Heart right ventricle (tissue), 16 donors: Measurements from ENCODE around the gene MBD5. TPM values are rescaled to one million over a fixed set of nuclear protein-coding genes. Genes with fewer than 3 reads are reported as not detected.

ENCODE experiments used
- ATAC-seq, 8 donors: fragments of 200-7000 bp; cut with Tn5 transposase; one replicate each; pipeline ENCODE4 v1.9.1; 2020; ENCODE audit warnings: mild to moderate bottlenecking in 8 of 8, moderate library complexity in 8 of 8, moderate number of reproducible peaks in 1 of 8
- DNase-seq, 2 donors: peaks; one replicate each; pipeline ENCODE4 v3.0.0-alpha.2; 2020
- H3K27ac ChIP-seq, 10 donors: fragments of 200-600 bp; sonication (generic) in 2 of 10; one replicate each; pipeline versions ENCODE4 v1.5.0 to v1.8.0; 2020 to 2022; ENCODE audit warnings: mild to moderate bottlenecking in 3 of 10
- H3K27me3 ChIP-seq, 7 donors: fragments of 200-600 bp; one replicate each; pipeline ENCODE4 v1.8.0; 2021 to 2022; ENCODE audit warnings: mild to moderate bottlenecking in 2 of 7
- H3K36me3 ChIP-seq, 9 donors: fragments of 200-600 bp; sonication (generic) in 1 of 9; one replicate each; pipeline versions ENCODE4 v1.5.0 to v1.8.0; 2020 to 2022; ENCODE audit warnings: mild to moderate bottlenecking in 2 of 9
- H3K4me1 ChIP-seq, 9 donors: fragments of 200-600 bp; sonication (generic) in 1 of 9; one replicate each; pipeline versions ENCODE4 v1.5.0 to v1.8.0; 2020 to 2022; ENCODE audit warnings: mild to moderate bottlenecking in 4 of 9
- H3K4me3 ChIP-seq, 10 donors: fragments of 200-600 bp; sonication (generic) in 2 of 10; one replicate each; pipeline versions ENCODE4 v1.5.0 to v1.8.0; 2020 to 2022; ENCODE audit warnings: mild to moderate bottlenecking in 7 of 10, moderate library complexity in 2 of 10
- H3K9me3 ChIP-seq, 11 donors: fragments of 200-600 bp in 10 of 11; sonication (generic) in 2 of 11; one replicate each; pipeline versions ENCODE4 v1.5.0 to v1.8.0; 2013 to 2022; ENCODE audit warnings: mild to moderate bottlenecking in 2 of 11, control low read depth in 1 of 11, moderate library complexity in 1 of 11
- CTCF ChIP-seq, 9 donors: fragments of 200-600 bp; sonication (generic) in 2 of 9; IDR thresholded peaks; one replicate each; pipeline versions ENCODE4 v1.5.0 to v1.8.0; 2021 to 2022; ENCODE audit warnings: antibody characterized with exemption in 9 of 9, mild to moderate bottlenecking in 5 of 9, moderate library complexity in 1 of 9
- WGBS, 2 donors: extraction: QIAGEN DNeasy Blood & Tissue Kit; methylation state at CpG; one replicate each; pipeline ENCODE4 v1.1.7; 2013; ENCODE audit warnings: inconsistent platforms in 1 of 2; 5-methylcytosine and 5-hydroxymethylcytosine counted together
- intact Hi-C, 10 donors: fragments of 100-400 bp; cut with DNase I; formaldehyde crosslinking; loops; one replicate each; pipeline versions ENCODE4 v1.11.1 to v1.14.2; 2022
- polyA plus RNA-seq, 2 donors: library from polyadenylated mRNA; stranded (reverse); fragments of 200-250 nt; gene quantifications; one replicate each; pipeline ENCODE4 v1.2.3, GENCODE V29; 2013
- total RNA-seq, 10 donors: library from RNA; stranded (reverse); fragmentation: NEBNext Ultra II Directional in 3 of 10; extraction: Animal tissue kit (Norgen Biotek cat#: 25700) in 3 of 10; gene quantifications; one replicate each; pipeline versions ENCODE4 v1.2.1 to v1.2.4, GENCODE V29; 2021 to 2023
- donor health status: Arrhythmogenic right ventricular cardiomyopathy.
- donor health status: ischemic (EF 13 %, LVEDD 7.1; RV severe dilation, severe dysfunction).
- donor health status: healthy with polysubstance abuse.
- donor health status: DM: no; HTN: yes; CAD: no.
- donor health status: DM: no; HTN: no; CAD: no.
- donor health status: ischemic (EF 25% LVEDD 6.9; RV normal size, moderate dysfunction).
- donor health status: ischemic (EF 25% LVEDD 5.7; RV mildly dilated, moderate dysfunction).
- donor health status: healthy.
- donor health status: DM: yes; HTN: yes; CAD: no.
- donor health status: Ischemic cardiomyopathy.
- donor health status: ischemic (EF 35%, LVEDD 5.7; RV mildly dilated, moderate dysfunction).
- donor health status: nonischemic (EF 11% LVEDD 7.7; RV severe dilation, severe dysfunction).
- donor health status: DM: yes; HTN: yes; CAD: no.
- donor health status: PGD.
- donor health status: ischemic (EF 29% LVEDD 5.4; RV normal size, mild dysfunction).
- donor health status: nonischemic (EF 23%, LVEDD 6.1; RV moderate dilation, normal function).

Gene MBD5
- total and polyA plus RNA-seq, 12 donors: 3.4 to 39.8 (median 35.2) TPM

- Histone ChIP-seq H3K9me3 (no peaks in the 10 kb centered on the region), H3K27ac (no peak overlapping the region), H3K36me3 (peaks cover 0 to 16% (median 0%) of the 10 kb centered on the region in 9 donors), H3K4me1 (no peaks in the 10 kb centered on the region), H3K4me3 (no peak overlapping the region), H3K27me3 (no peaks in the 10 kb centered on the region)
- intact Hi-C loops: no loop called here
- 96% methylated on average over 2 of the region's 2 CpGs for WGBS, 2 donors
- ATAC-seq (no peak), DNase-seq (no peak)
- TF ChIP-seq CTCF (IDR thresholded peaks at IDR 0.05): no peak
These were observed 23.4 kb downstream of the MBD5 start for GRCh38 chr2:148044322-148044721.

GRCh38 chr2:148046802-148047201 is 25.9 kb downstream of the MBD5 start:
- no peak overlapping the region for H3K4me3 ChIP-seq
- peaks cover 0 to 8% (median 0%) of the 10 kb centered on the region in 9 donors for H3K36me3 ChIP-seq
- 85 to 90% methylated on average over 1 of the region's 1 CpG for WGBS, 2 donors
- peaks cover 0 to 3% (median 0%) of the 10 kb centered on the region in 9 donors for H3K4me1 ChIP-seq
- TF ChIP-seq CTCF (IDR thresholded peaks at IDR 0.05): no peak
- no peak overlapping the region for H3K27ac ChIP-seq
- intact Hi-C loops: no loop called here
- ATAC-seq (no peak), DNase-seq (no peak)
- H3K9me3 ChIP-seq: no peaks in the 10 kb centered on the region
- H3K27me3 ChIP-seq: no peaks in the 10 kb centered on the region

- WGBS, 2 donors: 88 to 89% methylated on average over 1 of the region's 1 CpG
- peaks cover 0 to 13% (median 0%) of the 10 kb centered on the region in 11 donors for H3K9me3 ChIP-seq
- ATAC-seq: no peak
- peaks cover 0 to 4% (median 0%) of the 10 kb centered on the region in 9 donors for H3K36me3 ChIP-seq
- no peak overlapping the region for H3K4me3 ChIP-seq
- no peak overlapping the region for H3K27ac ChIP-seq
- DNase-seq: no peak
- no peaks in the 10 kb centered on the region for H3K27me3 ChIP-seq
- intact Hi-C loops: no loop called here
- peaks cover 0 to 3% (median 0%) of the 10 kb centered on the region in 9 donors for H3K4me1 ChIP-seq
- TF ChIP-seq CTCF (IDR thresholded peaks at IDR 0.05): no peak
These were observed 27.8 kb downstream of the MBD5 start for GRCh38 chr2:148048475-148049221.

GRCh38 chr2:148049284-148049683 is 28.4 kb downstream of the MBD5 start:
- Histone ChIP-seq H3K36me3 (peaks cover 0 to 10% (median 3%) of the 10 kb centered on the region in 9 donors), H3K9me3 (peaks cover 0 to 13% (median 0%) of the 10 kb centered on the region in 11 donors), H3K27me3 (no peaks in the 10 kb centered on the region), H3K4me1 (peaks cover 0 to 3% (median 0%) of the 10 kb centered on the region in 9 donors), H3K4me3 (no peak overlapping the region), H3K27ac (no peak overlapping the region)
- ATAC-seq (no peak), DNase-seq (no peak)
- intact Hi-C loops: no loop called here
- TF ChIP-seq CTCF (IDR thresholded peaks at IDR 0.05): no peak
